Stimulated activated CD8-positive, alpha-beta memory T cell treated with anti-CD3 and anti-CD28 coated beads, Interleukin-2, amount 100 ng/mL, for 48 hours (primary cell): Measurements from ENCODE around the gene SMG9.
A peak's percentile ranks its signal among the peaks of the same experiment; 100 is the strongest.

Source experiments
- DNase-seq, 2 donors: peaks; one replicate each; pipeline ENCODE4 v3.0.0-alpha.2; 2020; ENCODE audit warnings: low read depth in 2 of 2

SMG9 gene

DNA sequence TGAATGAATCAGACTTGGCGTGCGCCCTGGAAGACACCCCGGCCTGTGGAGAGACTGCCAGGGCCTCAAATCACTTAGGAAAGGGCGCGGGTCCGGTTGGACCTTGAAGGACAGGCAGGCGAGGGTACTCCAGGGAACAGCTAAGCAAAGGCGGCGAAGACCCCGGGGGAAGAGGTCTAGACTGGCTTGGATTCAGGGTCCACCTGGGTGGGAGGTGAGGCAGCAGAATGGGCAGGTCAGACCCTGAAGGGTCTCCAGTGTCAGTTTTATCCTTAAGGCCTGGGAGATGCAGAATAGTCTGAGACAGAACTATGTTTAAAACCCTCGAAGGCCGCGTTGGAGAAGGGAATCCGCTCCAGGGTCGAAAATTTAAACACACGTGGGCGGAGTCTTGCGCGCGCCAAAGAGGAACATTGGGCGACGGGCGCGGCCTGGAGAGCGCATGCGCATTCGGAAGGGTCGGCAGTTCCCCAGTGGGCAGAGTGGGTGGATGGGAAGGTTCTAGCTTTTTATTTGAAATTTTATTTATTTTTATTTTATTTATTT, 567 bp upstream of the SMG9 start:
- peak; percentile 69 to 77 for DNase-seq

DNA sequence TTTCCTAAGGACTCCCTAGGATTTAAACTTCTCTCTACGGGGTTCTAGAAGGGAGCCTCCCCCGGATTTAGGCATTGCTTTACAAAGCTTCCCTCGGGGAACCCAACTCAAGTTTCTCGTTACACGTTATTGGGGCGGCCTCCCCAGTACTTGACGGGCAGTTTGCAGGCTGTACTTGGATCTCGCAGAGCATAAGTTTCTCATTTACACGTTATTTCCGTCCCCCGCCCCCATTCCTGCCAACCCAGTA, 584 bp downstream of the SMG9 start:
- no peak for DNase-seq

DNA sequence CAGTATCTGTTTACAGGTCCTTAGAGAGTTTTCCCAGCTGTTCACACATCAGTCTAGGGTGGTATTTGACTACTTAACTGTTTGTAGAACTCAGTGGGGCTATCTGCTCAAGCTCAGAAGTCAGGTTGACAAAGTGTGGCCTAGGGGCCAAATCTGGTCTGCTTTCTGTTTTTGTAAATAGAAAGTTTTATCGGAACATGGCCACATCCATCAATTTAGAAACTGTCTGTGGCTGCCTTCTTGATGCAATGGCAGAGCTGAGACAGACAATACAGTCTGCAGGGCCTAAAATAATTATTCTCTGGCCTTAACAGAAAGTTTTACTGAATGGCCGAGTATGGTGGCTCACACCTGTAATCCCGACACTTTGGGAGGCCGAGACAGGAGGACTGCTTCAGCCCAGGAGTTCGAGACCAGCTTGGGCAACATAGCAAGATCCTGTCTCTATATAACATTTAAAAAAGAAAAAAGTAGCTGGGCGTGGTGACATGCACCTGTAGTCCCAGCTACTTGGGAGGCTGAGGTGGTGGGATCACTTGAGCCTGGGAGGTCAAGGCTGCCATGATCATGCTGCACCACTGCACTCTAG, 2.4 kb downstream of the SMG9 start:
- DNase-seq = no peak

DNA sequence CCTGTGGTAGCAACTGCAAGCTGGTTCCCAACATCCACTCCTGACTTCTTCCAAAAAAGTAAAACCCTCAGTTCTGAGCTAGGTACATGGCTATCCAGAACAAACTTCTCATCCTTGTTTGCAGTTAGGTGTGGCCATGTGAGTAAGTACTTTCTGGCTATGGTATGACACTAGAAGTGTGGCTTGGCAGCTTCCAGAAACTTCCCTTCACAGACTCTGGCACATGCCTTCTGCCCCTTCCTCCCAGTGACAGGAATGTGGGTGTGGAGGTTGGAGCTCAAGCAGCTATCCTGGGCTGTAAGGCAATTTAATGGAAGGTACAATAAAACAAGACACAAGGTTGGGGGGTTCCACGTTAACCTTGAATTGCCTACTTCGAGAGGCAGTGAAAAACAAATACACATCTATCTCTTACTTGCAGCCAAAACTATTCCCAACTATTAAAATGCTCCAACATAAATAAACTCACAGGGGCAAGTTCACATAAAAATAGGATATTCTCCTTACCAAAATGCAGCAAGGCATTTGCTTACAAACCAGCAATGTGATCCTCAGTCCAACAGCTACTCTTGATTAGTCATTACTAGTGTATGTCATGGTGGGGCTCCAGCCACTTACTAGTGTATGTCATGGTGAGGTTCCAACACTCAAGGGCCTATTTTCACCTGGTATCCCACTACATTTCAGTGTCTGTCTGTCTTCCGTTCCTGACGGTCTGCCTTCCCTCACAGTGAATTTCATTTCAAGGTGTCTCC, 3.1 kb downstream of the SMG9 start:
- no peak for DNase-seq

DNA sequence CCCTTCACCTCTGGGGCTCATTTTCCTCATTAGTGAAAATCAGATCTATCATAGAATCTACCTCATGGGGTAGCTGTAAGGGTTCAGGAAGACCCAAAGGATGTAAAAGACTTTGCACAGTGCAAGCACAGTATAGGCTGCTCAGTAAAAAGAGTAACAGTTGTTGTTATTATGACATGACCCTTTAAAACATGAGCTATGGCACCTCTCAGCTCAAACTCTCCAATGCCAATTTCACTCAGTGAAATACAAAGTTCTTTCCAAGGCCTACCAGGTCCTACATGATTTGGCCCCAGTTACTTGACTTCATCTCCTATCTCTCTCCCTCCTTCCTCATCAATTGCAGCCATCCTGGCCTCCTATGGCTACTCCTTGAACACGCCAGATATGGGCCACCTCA, 4.9 kb downstream of the SMG9 start:
- DNase-seq = no peak

GRCh38 chr19:43749152-43749551, 5.6 kb downstream of the SMG9 start:
- no peak for DNase-seq

- DNase-seq = no peak
Measured at GRCh38 chr19:43748685-43749084, 6.1 kb downstream of the SMG9 start.

- DNase-seq = no peak
Measured at GRCh38 chr19:43748205-43748594, 6.6 kb downstream of the SMG9 start.

DNA sequence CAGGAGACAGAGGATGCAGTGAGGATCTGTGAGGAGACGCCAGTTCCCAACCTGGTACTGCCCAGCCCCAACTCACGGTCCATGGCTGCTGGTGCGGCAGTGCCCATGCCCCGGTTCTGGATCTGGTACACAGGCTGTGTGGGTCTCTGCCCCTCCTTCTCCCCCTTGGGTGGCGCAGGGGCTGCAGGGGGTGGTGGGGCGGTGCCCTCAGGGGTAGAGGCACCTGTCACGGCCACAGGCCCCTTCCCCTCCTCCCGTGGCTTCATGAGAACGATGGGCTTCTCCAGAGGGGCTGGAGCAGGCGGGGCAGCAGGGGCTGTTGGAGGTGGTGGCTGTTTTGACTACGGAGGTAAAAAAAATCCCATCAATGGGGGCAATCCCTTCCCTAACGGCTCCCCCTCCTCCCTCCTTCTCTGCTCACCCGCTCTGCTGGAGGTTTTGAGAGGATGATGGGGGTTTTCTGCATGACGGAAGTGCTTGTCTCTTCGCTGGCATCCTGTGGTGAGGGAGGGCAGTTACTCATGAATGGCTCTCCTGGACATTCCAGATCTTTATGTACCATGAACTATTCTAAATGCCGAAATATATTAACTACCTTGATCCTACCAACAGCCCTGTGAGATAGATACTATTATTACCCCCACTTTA, 7.1 kb downstream of the SMG9 start:
- no peak for DNase-seq

GRCh38 chr19:43743059-43743458, 11.7 kb downstream of the SMG9 start:
- DNase-seq = no peak

- no peak for DNase-seq
Measured at GRCh38 chr19:43741075-43741825, 13.5 kb downstream of the SMG9 start.

DNA sequence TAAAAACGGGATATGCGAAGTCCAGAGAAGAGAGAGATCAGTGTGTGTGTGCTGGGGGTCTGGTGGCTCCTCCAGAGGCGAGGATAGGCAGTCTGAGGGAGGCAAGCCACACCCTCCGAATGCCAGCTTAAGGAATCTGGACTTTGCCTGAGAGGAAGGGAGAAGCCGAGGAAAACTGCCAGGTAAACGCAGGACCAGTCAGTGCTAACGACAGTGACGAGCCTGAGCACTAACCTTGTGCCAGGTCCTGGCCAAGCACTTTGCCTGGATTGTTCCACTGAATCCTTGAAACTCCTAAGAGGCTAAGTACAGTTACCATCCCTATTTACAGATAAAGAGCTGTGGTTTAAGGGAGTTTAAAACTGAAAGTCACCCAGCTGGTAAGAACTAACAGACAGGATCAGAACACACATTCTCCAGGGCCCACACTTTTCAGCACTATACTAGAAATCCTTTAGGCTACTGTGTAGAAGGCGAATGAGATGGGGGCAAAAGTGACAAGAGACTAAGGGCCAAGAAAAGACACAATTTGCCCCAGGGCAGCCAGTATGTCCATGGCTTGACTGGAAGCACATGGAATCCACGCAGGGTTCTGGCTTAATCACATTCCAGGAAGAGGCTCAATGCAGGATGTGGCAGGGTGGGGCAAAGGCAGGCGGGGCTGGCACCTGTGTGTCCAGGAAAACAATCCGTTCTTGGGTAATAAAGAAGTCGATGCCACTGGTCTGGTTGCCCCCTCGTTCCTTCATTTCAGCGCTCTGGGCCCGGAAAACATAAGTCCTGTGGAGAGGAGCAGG, 15.1 kb downstream of the SMG9 start:
- DNase-seq = no peak

DNA sequence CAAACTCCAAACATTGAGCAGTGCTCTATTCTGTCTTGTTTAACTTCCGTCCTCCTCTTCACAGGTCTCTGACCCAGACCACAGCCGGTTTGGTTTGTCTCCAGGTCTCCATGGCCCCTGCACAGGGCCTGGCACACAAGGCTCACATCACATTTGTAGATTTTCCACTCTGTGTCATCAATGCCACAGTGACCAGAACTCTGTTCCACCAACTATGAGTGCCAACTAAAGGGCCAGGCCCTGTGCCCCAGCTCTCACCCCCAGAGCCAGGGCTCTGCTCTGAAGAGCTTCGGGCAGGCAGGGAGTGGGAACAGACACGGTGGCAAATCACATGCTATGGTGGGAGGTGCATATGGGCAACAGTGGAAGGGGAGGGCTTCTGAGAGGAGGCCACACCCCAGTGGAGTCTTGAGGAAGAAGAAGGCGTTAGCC, 16.0 kb downstream of the SMG9 start:
- no peak for DNase-seq

DNA sequence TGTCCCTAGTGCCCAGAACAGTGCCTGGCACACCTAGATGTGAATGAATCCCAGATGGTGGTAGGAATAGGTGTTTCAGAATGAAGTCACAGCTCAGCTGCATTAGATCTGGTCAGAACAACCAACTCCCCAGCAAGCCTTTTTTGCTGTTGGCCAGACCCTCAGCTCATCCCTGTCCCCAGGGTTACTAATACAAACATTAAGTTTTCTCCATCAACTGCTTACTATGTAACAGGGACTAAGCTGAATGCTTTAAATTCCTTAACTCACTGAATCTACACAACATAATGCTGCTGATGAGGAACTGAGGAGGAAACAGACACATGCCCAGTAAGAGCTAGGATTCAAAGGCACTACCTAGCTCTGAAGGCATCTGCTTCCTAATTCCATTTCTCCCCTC, 18.8 kb downstream of the SMG9 start:
- no peak for DNase-seq

GRCh38 chr19:43735013-43735412, 19.7 kb downstream of the SMG9 start:
- DNase-seq = no peak

GRCh38 chr19:43731846-43732245, 22.9 kb downstream of the SMG9 start:
- no peak for DNase-seq

- no peak for DNase-seq
Measured at GRCh38 chr19:43731346-43731745, 23.4 kb downstream of the SMG9 start.

- DNase-seq = no peak
Measured at GRCh38 chr19:43729919-43730318, 24.8 kb downstream of the SMG9 start.

DNA sequence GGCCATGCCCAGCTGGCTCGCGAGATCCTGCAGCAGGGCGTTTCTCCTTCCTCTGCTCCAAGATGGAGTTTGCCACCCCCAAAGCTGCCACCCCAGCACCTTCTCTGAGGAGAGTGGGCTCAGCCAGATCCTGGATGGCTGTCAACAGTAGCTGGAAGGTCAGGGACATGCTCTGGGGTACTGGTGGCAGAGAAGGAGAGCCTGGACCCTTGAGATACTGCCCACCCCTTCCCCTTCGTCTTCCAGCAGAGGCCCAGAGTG, 27.2 kb downstream of the SMG9 start:
- no peak for DNase-seq

- DNase-seq = no peak
Measured at GRCh38 chr19:43726736-43727592, 27.8 kb downstream of the SMG9 start.

DNA sequence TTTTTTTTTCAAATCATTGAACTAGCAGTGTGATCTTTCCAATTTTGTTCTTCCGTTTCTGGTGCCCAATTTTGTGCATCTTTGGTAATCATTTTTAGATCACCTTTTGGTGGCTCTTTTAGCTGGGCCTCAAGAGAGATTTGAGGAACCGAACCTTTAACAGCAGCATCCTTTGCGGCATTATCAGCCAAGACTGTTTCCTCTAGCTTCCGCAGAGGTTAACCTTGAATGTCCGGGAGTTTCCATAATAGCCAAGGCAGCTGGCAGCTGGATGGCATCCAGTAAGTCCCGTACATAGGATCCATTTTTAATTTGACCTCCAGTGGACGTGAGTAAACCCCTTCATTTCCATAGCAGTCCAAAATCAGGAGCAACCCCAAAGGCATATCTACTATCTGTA, 29.3 kb downstream of the SMG9 start:
- no peak for DNase-seq
